HEK293T (cell line): Measurements from ENCODE around the gene PHIP.

Source experiments
- BHLHE40 ChIP-seq: fragments of 450-650 bp; IDR thresholded peaks from 2 replicates; pipeline ENCODE4 v1.6.1; 2016; ENCODE audit warnings: mild to moderate bottlenecking, moderate library complexity, borderline replicate concordance
- FOXA1 ChIP-seq: fragments of 450-650 bp; IDR thresholded peaks from 2 replicates; pipeline ENCODE4 v1.6.1; 2016; ENCODE audit warnings: mild to moderate bottlenecking
- FOXK2 ChIP-seq: fragments of 450-650 bp; IDR thresholded peaks from 2 replicates; pipeline ENCODE4 v1.6.1; 2016; ENCODE audit warnings: mild to moderate bottlenecking
- FOXM1 ChIP-seq: fragments of 450-650 bp; IDR thresholded peaks from 2 replicates; pipeline ENCODE4 v1.6.1; 2017; ENCODE audit warnings: mild to moderate bottlenecking, borderline replicate concordance
- HDGF ChIP-seq: fragments of 450-650 bp; IDR thresholded peaks from 2 replicates; pipeline ENCODE4 v1.6.1; 2017; ENCODE audit warnings: antibody characterized with exemption, borderline replicate concordance
- SP1 ChIP-seq: fragments of 450-650 bp; IDR thresholded peaks from 2 replicates; pipeline ENCODE4 v1.6.1; 2017
- ZNF384 ChIP-seq: fragments of 450-650 bp; IDR thresholded peaks from 2 replicates; pipeline ENCODE4 v1.6.1; 2016

- TF ChIP-seq FOXK2 = no peak
- TF ChIP-seq SP1 = no peak
- no peak for TF ChIP-seq HDGF
- TF ChIP-seq FOXA1 = no peak
- TF ChIP-seq BHLHE40 = no peak
- TF ChIP-seq ZNF384 = no peak
- TF ChIP-seq FOXM1 = no peak
Measured at GRCh38 chr6:79028641-79029314, 49.3 kb downstream of the PHIP start.
